HG03196 (cell line): ENCODE data around the gene DCTN2.
"Not testable (repeated sequence)": the region's sequence is repeated elsewhere in the genome, so short reads cannot be mapped to it uniquely, and the experiment has no call there.

Source experiments
- ATAC-seq: cut with Tn5 transposase; IDR thresholded peaks from one replicate; pipeline ENCODE4 v1.9.1; 2021; ENCODE audit not compliant: unreplicated experiment

Gene DCTN2

DNA sequence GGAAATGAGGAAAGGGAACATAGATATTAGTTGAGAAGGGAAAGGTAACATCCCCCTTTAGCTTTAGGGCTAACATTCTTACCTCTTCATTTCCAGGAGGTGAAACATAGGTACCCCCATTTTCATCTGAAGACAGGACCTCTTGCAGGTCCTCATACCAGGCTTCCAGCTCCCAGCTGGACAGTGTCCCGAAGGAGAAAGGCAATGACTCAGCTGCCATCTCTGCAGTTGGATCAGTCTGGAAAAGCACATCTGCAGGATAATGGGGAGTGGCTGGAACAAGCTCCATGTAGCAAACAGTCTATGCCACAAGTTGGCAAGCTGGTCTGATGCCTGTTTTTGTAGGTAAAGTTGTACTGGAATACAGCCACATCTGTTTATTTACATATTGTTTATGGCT lies 29.8 kb downstream of the DCTN2 start:
- no peak for ATAC-seq

DNA sequence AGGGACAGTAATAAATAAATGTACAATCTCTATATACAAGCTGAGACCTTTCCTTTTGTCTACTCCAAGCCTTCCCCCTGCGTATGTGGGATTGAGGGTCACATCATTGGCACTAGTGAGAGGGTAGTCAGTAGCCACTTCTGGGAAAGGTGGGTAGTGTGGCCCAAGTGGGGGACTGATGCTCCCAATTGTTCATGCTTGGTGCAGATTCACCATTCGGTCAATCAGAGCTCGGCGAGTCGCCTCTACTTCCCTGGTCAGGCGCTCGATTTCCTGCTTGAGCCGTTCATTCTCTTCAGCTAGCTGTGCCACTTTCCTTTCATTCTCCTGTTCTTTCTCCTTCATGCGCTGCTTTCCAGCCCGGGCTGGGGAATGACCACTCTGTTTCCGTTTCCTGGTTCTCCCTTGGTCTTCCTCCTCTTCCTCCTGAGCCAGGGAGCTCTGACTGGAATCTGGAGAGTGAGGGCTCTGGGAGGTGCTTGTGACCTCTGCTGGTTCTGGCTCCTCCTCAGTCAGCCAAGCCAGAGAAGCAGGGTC lies 30.3 kb downstream of the DCTN2 start:
- no peak for ATAC-seq

DNA sequence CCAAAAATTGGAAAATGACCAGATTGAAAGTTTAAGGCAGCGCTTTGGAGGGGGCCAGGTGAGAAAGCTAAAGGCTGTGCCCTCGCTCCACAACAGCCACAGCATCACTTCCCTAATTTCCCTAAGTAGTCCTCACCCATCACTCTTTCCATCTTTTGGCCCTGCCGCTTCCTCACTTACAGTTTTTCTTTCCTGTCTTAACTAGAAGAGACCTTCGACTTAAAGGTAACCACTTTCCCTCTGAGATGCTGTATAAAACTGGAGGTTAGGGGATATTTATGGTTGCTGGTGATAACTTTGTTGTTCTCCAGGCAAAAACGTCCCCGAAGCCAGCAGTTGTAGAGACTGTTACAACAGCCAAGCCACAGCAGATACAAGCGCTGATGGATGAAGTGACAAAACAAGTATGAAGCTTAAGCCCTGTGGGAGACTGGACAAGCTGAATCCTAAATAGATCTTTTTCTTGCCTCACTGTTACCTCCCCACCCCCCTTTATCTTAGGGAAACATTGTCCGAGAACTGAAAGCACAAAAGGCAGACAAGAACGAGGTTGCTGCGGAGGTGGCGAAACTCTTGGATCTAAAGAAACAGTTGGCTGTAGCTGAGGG lies 31.0 kb downstream of the DCTN2 start:
- no peak for ATAC-seq

DNA sequence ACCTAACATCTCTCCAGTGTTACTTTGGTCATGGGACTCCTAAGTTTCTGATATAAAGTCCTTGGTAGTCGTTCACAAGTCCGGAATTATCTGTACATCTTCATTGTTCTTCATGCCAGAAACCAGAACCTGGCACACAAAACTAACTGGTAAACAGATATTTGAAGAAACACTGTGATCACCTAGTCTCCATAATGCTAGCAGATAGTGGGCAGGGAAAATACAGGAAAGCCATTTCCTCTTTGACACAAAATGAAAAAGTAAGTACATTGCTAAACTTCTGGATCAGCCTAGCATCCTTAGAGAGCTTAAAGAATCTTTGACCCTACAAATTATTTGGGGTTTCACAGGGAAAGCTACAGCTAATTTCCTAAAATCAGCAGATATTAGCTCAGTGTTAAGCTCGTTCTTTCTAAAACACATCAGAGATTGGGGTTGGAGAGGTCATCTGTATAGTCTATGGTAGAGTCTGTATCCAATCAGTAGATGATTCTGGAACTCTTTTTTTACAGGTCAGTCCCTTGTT lies 31.5 kb downstream of the DCTN2 start:
- ATAC-seq: no peak

DNA sequence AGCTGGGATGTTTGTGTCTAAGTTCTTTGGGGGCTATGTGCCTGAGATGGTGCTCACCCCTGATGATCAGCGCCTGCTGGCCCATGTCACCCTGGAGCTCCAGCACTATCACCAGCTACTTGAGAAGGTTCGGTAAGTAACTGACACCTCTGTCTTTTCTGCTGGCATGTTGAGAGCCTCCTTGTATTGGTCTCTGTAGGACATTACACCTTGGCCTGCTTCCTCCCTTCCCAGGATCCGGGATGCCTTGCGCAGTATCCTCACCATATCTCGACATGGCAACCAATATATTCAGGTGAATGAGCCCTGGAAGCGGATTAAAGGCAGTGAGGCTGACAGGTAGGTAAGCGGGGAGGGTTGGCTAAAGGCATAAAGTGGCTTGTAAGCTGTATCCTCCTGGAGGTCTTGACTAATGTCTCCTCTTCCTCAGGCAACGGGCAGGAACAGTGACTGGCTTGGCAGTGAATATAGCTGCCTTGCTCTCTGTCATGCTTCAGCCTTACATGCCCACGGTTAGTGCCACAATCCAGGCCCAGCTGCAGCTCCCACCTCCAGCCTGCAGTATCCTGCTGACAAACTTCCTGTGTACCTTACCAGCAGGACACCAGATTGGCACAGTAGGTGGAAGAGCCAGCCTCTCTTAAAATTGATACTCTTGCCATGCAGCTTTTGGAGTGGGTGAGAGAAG lies 32.1 kb downstream of the DCTN2 start:
- ATAC-seq: no peak

DNA sequence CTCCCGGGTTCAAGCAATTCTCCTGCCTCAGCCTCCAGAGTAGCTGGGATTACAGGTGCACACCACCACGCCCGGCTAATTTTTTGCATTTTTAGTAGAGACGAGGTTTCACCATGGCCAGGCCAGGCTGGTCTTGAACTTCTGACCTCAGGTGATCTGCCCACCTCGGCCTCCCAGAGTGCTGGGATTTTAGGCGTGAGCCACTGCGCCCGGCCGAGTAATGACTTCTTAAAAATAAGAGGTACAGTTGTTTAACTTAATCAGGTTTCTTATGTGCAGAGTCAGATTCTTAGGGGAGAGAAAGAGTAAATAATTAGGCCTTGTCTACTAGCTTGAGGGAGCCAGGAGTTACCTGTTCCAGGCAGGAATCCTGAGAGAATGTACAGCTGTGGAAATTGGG lies 32.7 kb downstream of the DCTN2 start:
- not testable (repeated sequence) for ATAC-seq

DNA sequence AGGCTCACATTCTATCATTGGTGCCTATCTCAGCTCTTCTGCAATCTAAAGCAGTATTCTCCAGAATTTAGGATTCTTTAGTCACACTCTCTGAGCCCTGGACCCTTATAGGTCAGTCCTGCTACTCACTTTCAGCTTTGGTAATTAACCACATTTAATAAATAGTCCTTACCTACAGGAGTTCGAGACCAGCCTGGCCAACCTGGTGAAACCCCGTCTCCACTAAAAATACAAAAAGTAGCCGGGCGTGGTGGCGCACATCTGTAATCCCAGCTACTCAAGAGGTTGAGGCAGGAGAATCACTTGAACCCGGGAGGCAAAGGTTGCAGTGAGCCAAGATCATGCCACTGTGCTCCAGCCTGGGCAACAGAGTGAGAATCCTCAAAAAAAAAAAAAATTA lies 33.3 kb downstream of the DCTN2 start:
- not testable (repeated sequence) for ATAC-seq

DNA sequence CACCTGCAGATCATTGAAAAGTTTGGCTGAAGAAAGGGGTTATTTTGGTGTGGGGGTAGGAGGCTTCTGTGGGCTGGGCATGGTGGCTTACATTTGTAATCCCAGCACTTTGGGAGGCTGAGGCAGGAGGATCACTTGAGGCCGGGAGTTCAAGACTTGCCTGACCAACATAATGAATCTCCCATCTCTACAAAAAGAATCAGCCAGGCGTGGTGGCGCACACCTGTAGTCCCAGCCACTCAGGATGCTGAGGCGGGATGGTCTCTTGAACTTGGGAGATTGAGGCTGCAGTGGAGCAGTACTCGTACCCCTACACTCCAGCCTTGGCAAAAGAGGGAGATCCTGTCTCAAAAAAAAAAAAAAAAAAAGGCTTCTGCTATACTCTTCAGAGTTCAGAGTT lies 33.7 kb downstream of the DCTN2 start:
- ATAC-seq: no peak

DNA sequence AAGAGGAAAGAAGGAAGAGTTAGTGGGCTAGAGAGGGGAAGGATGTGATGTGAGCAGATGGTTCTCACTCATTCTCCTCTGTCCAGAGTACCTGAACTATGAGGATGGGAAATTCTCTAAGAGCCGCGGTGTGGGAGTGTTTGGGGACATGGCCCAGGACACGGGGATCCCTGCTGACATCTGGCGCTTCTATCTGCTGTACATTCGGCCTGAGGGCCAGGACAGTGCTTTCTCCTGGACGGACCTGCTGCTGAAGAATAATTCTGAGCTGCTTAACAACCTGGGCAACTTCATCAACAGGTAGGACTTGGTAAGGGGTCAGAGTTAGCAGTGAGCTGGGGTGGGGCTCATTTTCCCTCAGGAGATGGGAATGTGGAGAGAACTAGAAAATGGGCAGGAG lies 34.3 kb downstream of the DCTN2 start:
- no peak for ATAC-seq

DNA sequence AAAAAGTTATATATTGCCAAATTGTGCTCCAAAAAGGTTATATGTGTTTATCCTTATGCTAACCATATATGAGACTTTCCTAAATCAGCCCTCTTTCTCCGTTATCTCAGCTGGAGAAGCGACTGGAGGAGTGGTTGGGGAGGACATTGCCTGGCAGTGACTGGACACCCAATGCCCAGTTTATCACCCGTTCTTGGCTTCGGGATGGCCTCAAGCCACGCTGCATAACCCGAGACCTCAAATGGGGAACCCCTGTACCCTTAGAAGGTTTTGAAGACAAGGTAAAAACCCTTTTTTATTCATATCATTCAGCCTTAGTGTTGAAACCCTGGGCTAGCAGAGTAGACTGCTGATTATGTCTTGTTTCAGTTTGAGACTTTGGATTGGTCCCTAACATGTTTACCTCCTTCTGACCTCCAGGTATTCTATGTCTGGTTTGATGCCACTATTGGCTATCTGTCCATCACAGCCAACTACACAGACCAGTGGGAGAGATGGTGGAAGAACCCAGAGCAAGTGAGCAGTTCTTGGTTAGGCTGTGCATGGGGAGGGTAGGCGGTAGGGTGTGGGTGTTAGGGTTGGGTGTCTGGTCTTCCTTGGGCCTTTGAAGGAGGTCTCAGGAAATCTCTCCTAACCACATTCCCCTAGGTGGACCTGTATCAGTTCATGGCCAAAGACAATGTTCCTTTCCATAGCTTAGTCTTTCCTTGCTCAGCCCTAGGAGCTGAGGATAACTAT lies 35.2 kb downstream of the DCTN2 start:
- no peak for ATAC-seq

DNA sequence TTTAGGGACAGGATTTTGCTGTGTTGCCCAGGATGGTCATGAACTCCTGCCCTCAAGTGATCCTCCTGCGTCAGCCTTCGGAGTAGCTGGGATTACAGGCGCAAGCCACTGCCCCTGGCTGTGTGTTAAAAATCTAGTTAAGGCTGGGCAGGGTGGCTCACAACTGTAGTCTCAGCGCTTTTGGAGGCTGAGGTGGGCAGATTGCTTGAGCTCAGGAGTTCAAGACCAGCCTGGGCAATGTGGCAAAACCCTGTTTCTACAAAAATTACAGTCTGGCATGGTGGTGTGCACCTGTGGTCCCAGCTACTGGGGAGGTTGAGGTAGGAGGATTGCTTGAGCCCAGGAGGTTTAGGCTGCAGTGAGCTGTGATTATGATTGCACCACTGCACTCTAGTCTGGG lies 35.8 kb downstream of the DCTN2 start:
- no peak for ATAC-seq

DNA sequence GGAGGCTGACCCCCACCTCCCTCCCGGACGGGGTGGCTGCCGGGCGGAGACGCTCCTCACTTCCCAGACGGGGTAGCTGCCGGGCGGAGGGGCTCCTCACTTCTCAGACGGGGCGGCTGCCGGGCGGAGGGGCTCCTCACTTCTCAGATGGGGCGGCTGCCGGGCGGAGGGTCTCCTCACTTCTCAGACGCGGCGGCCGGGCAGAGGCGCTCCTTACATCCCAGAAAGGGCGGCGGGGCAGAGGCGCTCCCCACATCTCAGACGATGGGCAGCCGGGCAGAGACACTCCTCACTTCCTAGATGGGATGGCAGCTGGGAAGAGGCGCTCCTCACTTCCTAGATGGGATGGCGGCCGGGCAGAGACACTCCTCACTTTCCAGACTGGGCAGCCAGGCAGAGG lies 39.2 kb downstream of the DCTN2 start:
- not testable (repeated sequence) for ATAC-seq

DNA sequence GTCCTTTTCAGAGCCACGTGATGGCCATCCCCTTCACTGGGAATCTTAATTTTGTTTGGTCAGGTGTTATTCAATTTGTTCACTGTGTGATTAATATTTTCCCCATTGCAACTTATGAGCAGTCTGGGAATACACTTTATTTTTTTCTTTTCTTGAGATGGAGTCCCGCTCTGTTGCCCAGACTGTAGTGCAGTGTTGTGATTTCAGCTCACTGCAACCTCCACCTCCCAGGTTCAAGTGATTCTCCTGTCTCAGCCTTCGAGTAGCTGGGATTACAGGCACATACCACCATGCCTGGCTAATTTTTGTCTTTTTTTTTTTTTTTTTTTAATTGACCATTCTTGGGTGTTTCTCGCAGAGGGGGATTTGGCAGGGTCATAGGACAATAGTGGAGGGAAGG lies 40.5 kb downstream of the DCTN2 start:
- not testable (repeated sequence) for ATAC-seq

DNA sequence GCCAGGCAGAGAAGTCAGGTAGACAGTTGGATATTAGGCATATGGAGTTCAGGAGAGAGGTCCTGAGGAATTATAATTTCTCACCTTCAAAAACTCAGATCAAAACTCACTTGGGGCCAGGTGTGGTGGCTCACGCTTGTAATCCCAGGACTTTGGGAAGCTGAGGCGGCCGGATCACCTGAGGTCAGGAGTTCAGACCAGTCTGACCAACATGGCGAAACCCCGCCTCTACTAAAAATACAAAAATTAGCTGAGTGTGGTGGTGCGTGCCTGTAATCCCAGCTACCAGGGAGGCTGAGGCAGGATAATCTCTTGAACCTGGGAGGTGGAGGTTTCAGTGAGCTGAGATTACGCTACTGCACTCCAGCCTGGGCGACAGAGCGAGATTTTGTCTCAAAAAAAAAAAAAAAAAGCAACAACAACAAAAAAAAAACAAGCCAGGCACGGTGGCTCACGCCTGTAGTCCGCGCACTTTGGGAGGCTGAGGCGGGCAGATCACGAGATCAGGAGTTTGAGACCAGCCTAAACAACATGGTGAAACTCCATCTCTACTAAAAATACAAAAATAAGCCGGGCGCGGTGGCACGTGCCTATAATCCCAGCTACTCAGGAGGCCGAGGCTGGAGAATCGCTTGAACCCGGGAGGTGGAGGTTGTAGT lies 44.6 kb downstream of the DCTN2 start:
- ATAC-seq: not testable (repeated sequence)

DNA sequence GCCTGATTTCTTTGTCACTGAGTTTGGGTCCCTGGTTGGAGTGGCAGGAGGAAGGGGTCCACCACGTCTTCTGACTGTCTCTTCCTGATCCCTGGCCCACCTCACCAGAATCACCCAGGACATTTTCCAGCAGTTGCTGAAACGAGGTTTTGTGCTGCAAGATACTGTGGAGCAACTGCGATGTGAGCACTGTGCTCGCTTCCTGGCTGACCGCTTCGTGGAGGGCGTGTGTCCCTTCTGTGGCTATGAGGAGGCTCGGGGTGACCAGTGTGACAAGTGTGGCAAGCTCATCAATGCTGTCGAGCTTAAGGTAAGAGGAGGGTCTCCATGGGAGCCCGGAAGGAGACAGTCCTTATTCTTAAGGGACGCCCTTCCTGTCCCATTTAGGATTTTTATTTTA lies 46.8 kb downstream of the DCTN2 start:
- ATAC-seq: no peak

DNA sequence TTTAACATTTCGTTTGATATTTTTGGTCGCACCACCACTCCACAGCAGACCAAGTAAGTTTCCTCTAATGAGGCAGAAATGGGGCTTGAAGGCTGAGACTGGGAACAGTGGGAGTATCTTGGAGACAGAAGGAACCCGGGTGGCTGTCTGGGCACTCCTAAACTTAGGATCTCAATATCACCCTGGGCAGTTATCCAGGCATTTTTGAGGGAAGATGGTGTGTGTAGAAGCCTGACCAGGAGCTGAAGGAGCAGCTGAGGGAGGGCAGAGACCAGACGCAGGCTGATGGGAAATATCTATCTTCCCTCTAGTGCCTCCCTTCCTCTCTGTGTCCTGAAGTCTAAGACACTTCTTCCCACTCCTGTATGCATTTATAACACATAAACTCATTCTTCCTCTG lies 48.4 kb downstream of the DCTN2 start:
- no peak for ATAC-seq

DNA sequence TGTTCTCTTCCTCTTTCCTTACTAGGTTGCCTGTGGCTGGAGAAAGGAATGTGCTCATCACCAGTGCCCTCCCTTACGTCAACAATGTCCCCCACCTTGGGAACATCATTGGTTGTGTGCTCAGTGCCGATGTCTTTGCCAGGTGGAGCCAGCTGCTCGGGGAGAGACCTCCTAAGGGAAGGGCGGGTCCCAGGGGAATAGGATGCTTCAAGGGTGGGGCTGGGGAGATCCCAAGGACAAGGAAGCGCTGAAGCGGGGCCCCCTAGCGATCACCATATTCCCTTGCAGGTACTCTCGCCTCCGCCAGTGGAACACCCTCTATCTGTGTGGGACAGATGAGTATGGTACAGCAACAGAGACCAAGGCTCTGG lies 48.9 kb downstream of the DCTN2 start:
- no peak for ATAC-seq

DNA sequence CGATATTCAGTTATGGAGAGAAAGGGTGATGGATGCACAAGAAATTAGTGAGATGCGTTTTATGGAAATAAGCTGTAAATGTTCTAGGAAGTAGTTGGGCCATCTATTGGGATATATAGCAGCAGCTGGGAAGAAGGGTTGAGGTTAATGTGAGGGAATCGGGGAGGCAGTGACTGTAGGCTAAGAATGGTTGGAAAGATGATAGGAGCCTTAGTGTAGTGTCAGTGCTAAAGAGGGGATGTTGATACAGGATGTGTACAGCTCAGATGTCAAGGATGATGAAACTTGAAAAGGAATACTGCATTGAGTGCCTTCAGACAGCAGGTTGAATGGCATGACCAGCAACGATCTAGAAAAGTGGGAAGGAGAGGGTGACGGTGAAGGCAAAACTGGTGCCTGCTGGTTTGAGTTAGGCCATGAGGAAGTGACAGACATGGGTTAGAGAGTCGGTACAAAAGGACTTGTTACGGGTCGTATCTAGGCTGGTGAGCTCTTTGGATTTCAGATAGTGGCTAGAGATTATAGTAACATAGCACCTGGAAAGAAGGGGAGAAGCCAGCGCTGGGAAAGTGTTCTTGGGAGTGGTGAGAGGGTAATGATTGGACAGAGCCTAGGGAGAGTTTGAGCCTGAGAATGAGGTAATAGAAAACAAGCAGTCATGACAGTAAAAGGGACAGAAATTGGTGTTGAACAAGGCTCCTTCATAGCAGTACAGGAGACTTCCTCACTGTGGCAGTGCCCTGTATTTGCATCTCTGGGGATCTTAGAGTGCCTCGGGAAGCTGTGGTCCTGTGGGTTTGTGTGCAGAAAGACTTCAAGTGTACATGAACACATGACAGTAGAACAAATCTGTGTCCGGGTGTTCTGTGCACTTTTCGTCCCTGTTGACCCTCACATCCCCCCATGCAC lies 49.5 kb downstream of the DCTN2 start:
- ATAC-seq: no peak

DNA sequence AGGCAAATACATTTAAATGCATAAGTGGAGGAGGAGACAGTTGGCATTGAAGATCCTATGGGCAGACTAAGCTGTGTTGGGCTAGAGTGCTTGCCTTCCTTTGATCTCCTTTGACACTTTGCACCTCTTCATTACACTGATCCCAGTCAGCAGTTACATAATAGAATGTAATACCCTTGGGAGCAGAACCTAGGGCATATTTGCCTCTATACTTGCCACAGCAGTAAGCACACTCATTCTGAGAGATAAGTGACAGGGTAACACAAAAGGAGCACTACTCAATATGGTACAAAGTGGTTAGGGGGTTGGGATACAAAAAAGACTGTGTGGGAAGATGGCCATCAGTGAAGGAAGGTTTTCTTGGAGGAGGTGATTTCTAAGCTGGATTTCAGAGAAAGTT lies 50.2 kb downstream of the DCTN2 start:
- no peak for ATAC-seq

DNA sequence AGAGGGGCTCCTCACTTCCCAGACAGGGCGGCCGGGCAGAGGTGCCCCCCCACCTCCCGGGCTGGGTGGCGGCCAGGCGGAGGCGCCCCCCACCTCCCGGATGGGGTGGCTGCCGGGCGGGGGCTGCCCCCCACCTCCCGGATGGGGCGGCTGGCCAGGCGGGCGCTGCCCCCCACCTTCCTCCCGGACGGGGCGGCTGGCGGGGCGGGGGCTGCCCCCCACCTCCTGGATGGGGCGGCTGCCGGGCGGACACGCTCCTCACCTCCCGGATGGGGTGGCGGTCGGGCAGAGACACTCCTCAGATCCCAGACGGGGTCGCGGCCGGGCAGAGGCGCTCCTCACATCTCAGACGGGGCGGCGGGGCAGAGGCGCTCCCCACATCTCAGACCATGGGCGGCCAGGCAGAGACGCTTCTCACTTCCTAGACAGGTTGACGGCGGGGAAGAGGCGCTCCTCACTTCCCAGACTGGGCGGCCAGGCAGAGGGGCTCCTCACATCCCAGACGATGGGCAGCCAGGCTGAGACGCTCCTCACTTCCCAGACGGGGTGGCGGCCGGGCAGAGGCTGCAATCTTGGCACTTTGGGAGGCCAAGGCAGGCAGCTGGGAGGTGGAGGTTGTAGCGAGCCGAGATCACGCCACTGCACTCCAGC lies 51.8 kb downstream of the DCTN2 start:
- ATAC-seq: not testable (repeated sequence)
